MM.1S (cell line): Measurements from ENCODE around the gene HDGFL3.

ENCODE experiments used
- DNase-seq: peaks from one replicate; pipeline ENCODE4 v3.0.0-alpha.2; 2015
- H2AFZ ChIP-seq: fragments of 300-600 bp; sonication (generic); 2 replicates; pipeline ENCODE4 v1.6.0; 2016; ENCODE audit warnings: antibody characterized with exemption, low read length
- H3F3A ChIP-seq: fragments of 300-600 bp; sonication (generic); 2 replicates; pipeline ENCODE4 v1.6.1; 2016; ENCODE audit warnings: mild to moderate bottlenecking, antibody characterized with exemption, low read length, moderate library complexity, mixed read lengths; ENCODE audit not compliant: insufficient read depth
- H3K27ac ChIP-seq: fragments of 300-600 bp; sonication (generic); 2 replicates; pipeline ENCODE4 v1.5.1; 2016; ENCODE audit warnings: mild to moderate bottlenecking, low read length
- H3K27me3 ChIP-seq: fragments of 300-600 bp; sonication (generic); replicated peaks from 2 replicates; pipeline ENCODE4 v1.6.0; 2016; ENCODE audit warnings: low read length; ENCODE audit not compliant: insufficient read depth
- H3K36me3 ChIP-seq: fragments of 300-600 bp; sonication (generic); replicated peaks from 2 replicates; pipeline ENCODE4 v1.6.1; 2016; ENCODE audit warnings: mild to moderate bottlenecking, low read length, mixed read lengths; ENCODE audit not compliant: insufficient read depth
- H3K4me1 ChIP-seq: fragments of 300-600 bp; sonication (generic); 2 replicates; pipeline ENCODE4 v1.6.1; 2016; ENCODE audit warnings: low read length, mixed read lengths
- H3K4me2 ChIP-seq: fragments of 300-600 bp; sonication (generic); 2 replicates; pipeline ENCODE4 v1.6.0; 2016; ENCODE audit warnings: low read depth, low read length
- H3K4me3 ChIP-seq: fragments of 300-600 bp; sonication (generic); 2 replicates; pipeline ENCODE4 v1.5.1; 2016; ENCODE audit warnings: low read length, mixed read lengths
- H3K79me2 ChIP-seq: fragments of 300-600 bp; sonication (generic); 2 replicates; pipeline ENCODE4 v1.6.1; 2016; ENCODE audit warnings: mixed run types, low read length, mixed read lengths
- H3K9ac ChIP-seq: fragments of 300-600 bp; sonication (generic); 2 replicates; pipeline ENCODE4 v1.6.1; 2016; ENCODE audit warnings: low read length, mixed read lengths
- H3K9me2 ChIP-seq: fragments of 300-600 bp; sonication (generic); replicated peaks from 2 replicates; pipeline ENCODE4 v1.6.1; 2016; ENCODE audit warnings: mild to moderate bottlenecking, low read length, mixed read lengths; ENCODE audit not compliant: insufficient read depth
- H3K9me3 ChIP-seq: fragments of 300-600 bp; sonication (generic); replicated peaks from 2 replicates; pipeline ENCODE4 v1.6.1; 2016; ENCODE audit warnings: mild to moderate bottlenecking, low read length, mixed read lengths; ENCODE audit not compliant: insufficient read depth
- H4K20me1 ChIP-seq: fragments of 300-600 bp; sonication (generic); 2 replicates; pipeline ENCODE4 v1.6.1; 2016; ENCODE audit warnings: mild to moderate bottlenecking, low read length, moderate library complexity, mixed read lengths; ENCODE audit not compliant: insufficient read depth
- CTCF ChIP-seq: fragments of 300-600 bp; sonication (generic); IDR thresholded peaks from 2 replicates; pipeline ENCODE4 v1.5.1; 2016; ENCODE audit warnings: antibody characterized with exemption, low read length, mixed read lengths
- EZH2 ChIP-seq: fragments of 300-600 bp; sonication (generic); optimal IDR thresholded peaks from 2 replicates; pipeline ENCODE3; 2017; ENCODE audit warnings: low read depth, mild to moderate bottlenecking, antibody characterized with exemption, low read length, mixed read lengths
- EZH2phosphoT487 ChIP-seq: fragments of 300-600 bp; sonication (generic); IDR thresholded peaks from 2 replicates; pipeline ENCODE4 v1.6.1; 2018; ENCODE audit warnings: antibody characterized with exemption, low read length

Gene HDGFL3

GRCh38 chr15:83210619-83211018 is 3.0 kb upstream of the HDGFL3 start:
- no peak for DNase-seq
- no peaks in the 10 kb centered on the region for H3K4me1 ChIP-seq

GRCh38 chr15:83209333-83209732 is 1.7 kb upstream of the HDGFL3 start:
- Histone ChIP-seq H3K9ac (no peak overlapping the region), H3K9me3 (no peaks in the 10 kb centered on the region), H3F3A (no peaks in the 10 kb centered on the region), H3K27ac (no peak overlapping the region), H2AFZ (no peak overlapping the region), H3K9me2 (no peaks in the 10 kb centered on the region), H3K36me3 (no peaks in the 10 kb centered on the region), H4K20me1 (no peaks in the 10 kb centered on the region), H3K4me1 (no peaks in the 10 kb centered on the region), H3K27me3 (peaks cover 33% of the 10 kb centered on the region), H3K4me3 (no peak overlapping the region), H3K79me2 (no peaks in the 10 kb centered on the region), H3K4me2 (no peak overlapping the region)
- no peak for DNase-seq
- TF ChIP-seq EZH2phosphoT487 (no peak), CTCF (no peak), EZH2 (no peak)

More at GRCh38 chr15:83210619-83211018, 3.0 kb upstream of the HDGFL3 start:
- Histone ChIP-seq H3K4me3 (no peak overlapping the region), H3K4me2 (no peak overlapping the region), H3K9me3 (no peaks in the 10 kb centered on the region), H3K27me3 (peaks cover 29% of the 10 kb centered on the region), H3K9ac (no peak overlapping the region), H3F3A (no peaks in the 10 kb centered on the region), H3K9me2 (no peaks in the 10 kb centered on the region), H3K36me3 (no peaks in the 10 kb centered on the region), H3K79me2 (no peaks in the 10 kb centered on the region), H2AFZ (no peak overlapping the region), H4K20me1 (no peaks in the 10 kb centered on the region), H3K27ac (no peak overlapping the region)
- TF ChIP-seq EZH2phosphoT487 = no peak
- TF ChIP-seq CTCF = no peak

- Histone ChIP-seq H3K36me3 (no peaks in the 10 kb centered on the region), H3K4me1 (no peaks in the 10 kb centered on the region), H3K9ac (no peak overlapping the region), H4K20me1 (no peaks in the 10 kb centered on the region), H3K27me3 (peaks cover 35% of the 10 kb centered on the region), H3K9me2 (no peaks in the 10 kb centered on the region), H3K27ac (no peak overlapping the region), H3K4me3 (no peak overlapping the region), H2AFZ (no peak overlapping the region), H3K79me2 (no peaks in the 10 kb centered on the region), H3K4me2 (peak overlapping the region; percentile 43; the same call in 1 of the 2 replicates), H3F3A (no peaks in the 10 kb centered on the region), H3K9me3 (no peaks in the 10 kb centered on the region)
- DNase-seq = no peak
- no peak for TF ChIP-seq EZH2phosphoT487
- no peak for TF ChIP-seq EZH2
- TF ChIP-seq CTCF = no peak
Measured at GRCh38 chr15:83208367-83208661, 691 bp upstream of the HDGFL3 start.
